Renal cortical epithelial cell (primary cell): ENCODE results near the gene TMEM119. TPM values are rescaled to one million over a fixed set of nuclear protein-coding genes. Genes with fewer than 3 reads are reported as not detected.
A peak's percentile ranks its signal among the peaks of the same experiment; 100 is the strongest.
"Not testable (repeated sequence)": the region's sequence is repeated elsewhere in the genome, so short reads cannot be mapped to it uniquely, and the experiment has no call there.

ENCODE experiments used
- DNase-seq: peaks from one replicate; pipeline ENCODE4 v3.0.0-alpha.2; 2011; ENCODE audit warnings: low read depth
- total RNA-seq: library from RNA; depleted of rRNA; stranded (reverse); fragments of >200 nt; gene quantifications from 2 replicates; pipeline ENCODE4 v1.2.3, GENCODE V29; 2014

The TMEM119 gene
- total RNA-seq, 1 donor from 2014 or later: not detected

GRCh38 chr12:108583991-108584390 lies 13.9 kb downstream of the TMEM119 start:
- DNase-seq: no peak

GRCh38 chr12:108582978-108583770 lies 14.7 kb downstream of the TMEM119 start:
- DNase-seq: no peak

- DNase-seq: no peak
These were observed 15.4 kb downstream of the TMEM119 start for GRCh38 chr12:108582509-108582908.

GRCh38 chr12:108581311-108582227 lies 16.3 kb downstream of the TMEM119 start:
- no peak for DNase-seq

GRCh38 chr12:108580531-108580930 lies 17.4 kb downstream of the TMEM119 start:
- no peak for DNase-seq

- DNase-seq: no peak
These were observed 19.1 kb downstream of the TMEM119 start for GRCh38 chr12:108578813-108579212.

- no peak for DNase-seq
These were observed 19.6 kb downstream of the TMEM119 start for GRCh38 chr12:108578264-108578663.

- DNase-seq: no peak
These were observed 20.4 kb downstream of the TMEM119 start for GRCh38 chr12:108577458-108577857.

- peak; percentile 80 for DNase-seq
These were observed 21.1 kb downstream of the TMEM119 start for GRCh38 chr12:108576660-108577234.

- no peak for DNase-seq
These were observed 22.5 kb downstream of the TMEM119 start for GRCh38 chr12:108575199-108575912.

- DNase-seq: not testable (repeated sequence)
These were observed 23.6 kb downstream of the TMEM119 start for GRCh38 chr12:108574276-108574675.

- DNase-seq: peak; percentile 34
These were observed 24.6 kb downstream of the TMEM119 start for GRCh38 chr12:108573317-108573716.

GRCh38 chr12:108572166-108572790 lies 25.6 kb downstream of the TMEM119 start:
- DNase-seq: peak; percentile 47

- no peak for DNase-seq
These were observed 26.2 kb downstream of the TMEM119 start for GRCh38 chr12:108571609-108572165.

- peak; percentile 45 for DNase-seq
These were observed 26.9 kb downstream of the TMEM119 start for GRCh38 chr12:108570743-108571608.

GRCh38 chr12:108568338-108569154 lies 29.3 kb downstream of the TMEM119 start:
- DNase-seq: no peak

GRCh38 chr12:108567406-108568337 lies 30.2 kb downstream of the TMEM119 start:
- DNase-seq: peak; percentile 99

GRCh38 chr12:108566452-108566851 lies 31.4 kb downstream of the TMEM119 start:
- DNase-seq: no peak
